GM18505 (cell line): Measurements from ENCODE around the gene HACD1.

ENCODE experiments used
- ATAC-seq: cut with Tn5 transposase; IDR thresholded peaks from one replicate; pipeline ENCODE4 v1.9.1; 2021; ENCODE audit not compliant: unreplicated experiment
- POLR2A ChIP-seq: IDR thresholded peaks from 4 replicates; pipeline ENCODE4 v1.6.1; 2011; ENCODE audit warnings: borderline replicate concordance; ENCODE audit not compliant: insufficient read depth, insufficient read length; ENCODE audit errors: extremely low read depth

HACD1 gene

GRCh38 chr10:17585016-17585415 is 32.2 kb downstream of the HACD1 start:
- peak; percentile 84 for ATAC-seq
- TF ChIP-seq POLR2A: no peak

GRCh38 chr10:17580885-17581284 is 36.3 kb downstream of the HACD1 start:
- TF ChIP-seq POLR2A: no peak
- no peak for ATAC-seq

- ATAC-seq: no peak
- TF ChIP-seq POLR2A: no peak
Observed at GRCh38 chr10:17578603-17579002, 38.6 kb downstream of the HACD1 start.

- ATAC-seq: no peak
- no peak for TF ChIP-seq POLR2A
Observed at GRCh38 chr10:17576768-17577167, 40.4 kb downstream of the HACD1 start.

- no peak for TF ChIP-seq POLR2A
- ATAC-seq: no peak
Observed at GRCh38 chr10:17564911-17565310, 52.3 kb downstream of the HACD1 start.

- ATAC-seq: no peak
- no peak for TF ChIP-seq POLR2A
Observed at GRCh38 chr10:17563452-17563851, 53.7 kb downstream of the HACD1 start.

GRCh38 chr10:17562614-17563013 is 54.6 kb downstream of the HACD1 start:
- no peak for TF ChIP-seq POLR2A
- no peak for ATAC-seq

GRCh38 chr10:17561111-17561510 is 56.1 kb downstream of the HACD1 start:
- no peak for TF ChIP-seq POLR2A
- no peak for ATAC-seq

GRCh38 chr10:17557459-17557858 is 59.7 kb downstream of the HACD1 start:
- no peak for TF ChIP-seq POLR2A

GRCh38 chr10:17548770-17549169 is 68.4 kb downstream of the HACD1 start:
- TF ChIP-seq POLR2A: no peak
- ATAC-seq: no peak

More at GRCh38 chr10:17557459-17557858, 59.7 kb downstream of the HACD1 start:
- ATAC-seq: no peak

GRCh38 chr10:17548162-17548561 is 69.0 kb downstream of the HACD1 start:
- TF ChIP-seq POLR2A: no peak
- ATAC-seq: no peak

GRCh38 chr10:17547060-17547459 is 70.1 kb downstream of the HACD1 start:
- TF ChIP-seq POLR2A: no peak

GRCh38 chr10:17544465-17544864 is 72.7 kb downstream of the HACD1 start:
- TF ChIP-seq POLR2A: no peak

More at GRCh38 chr10:17547060-17547459, 70.1 kb downstream of the HACD1 start:
- no peak for ATAC-seq

More at GRCh38 chr10:17544465-17544864, 72.7 kb downstream of the HACD1 start:
- ATAC-seq: no peak
